Cardiac muscle cell (in vitro differentiated cells and primary cell): ENCODE measurements around the gene LANCL2. TPM values are rescaled to one million over a fixed set of nuclear protein-coding genes. Genes with fewer than 3 reads are reported as not detected.
"Not testable (repeated sequence)": the region's sequence is repeated elsewhere in the genome, so short reads cannot be mapped to it uniquely, and the experiment has no call there.

Experiments
- DNase-seq, 2 donors: peaks; one replicate each; pipeline versions ENCODE4 v3.0.0 to v3.0.0-alpha.2; 2010 to 2017; ENCODE audit warnings: low read depth in 1 of 2, low spot score in 1 of 2
- H3K27ac ChIP-seq: fragments of 200-600 bp; sonication (generic); 2 replicates; pipeline ENCODE4 v1.5.1; 2016
- H3K27me3 ChIP-seq: fragments of 200-600 bp; sonication (generic); 2 replicates; pipeline ENCODE4 v1.6.0; 2016; ENCODE audit warnings: control low read depth
- H3K36me3 ChIP-seq: fragments of 200-600 bp; sonication (generic); 2 replicates; pipeline ENCODE4 v1.5.1; 2016; ENCODE audit warnings: control low read depth
- H3K4me1 ChIP-seq: fragments of 200-600 bp; sonication (generic); 2 replicates; pipeline ENCODE4 v1.8.1; 2017; ENCODE audit warnings: low read depth, mild to moderate bottlenecking, mixed run types
- H3K4me3 ChIP-seq: fragments of 200-600 bp; sonication (generic); 2 replicates; pipeline ENCODE4 v1.5.1; 2016; ENCODE audit warnings: mild to moderate bottlenecking
- H3K9me3 ChIP-seq: fragments of 200-600 bp; sonication (generic); 2 replicates; pipeline ENCODE4 v1.5.1; 2017; ENCODE audit warnings: low read depth, mild to moderate bottlenecking, control low read depth
- CTCF ChIP-seq: IDR thresholded peaks from 2 replicates; pipeline ENCODE4 v1.5.1; 2012; ENCODE audit warnings: low read depth, mild to moderate bottlenecking, low read length
- polyA plus RNA-seq: library from polyadenylated mRNA; unstranded; fragments of >200 nt; fragmentation: Nextera tagmentation; extraction: Ambion mirVana; gene quantifications from 2 replicates; pipeline ENCODE4 v1.2.1, GENCODE V29; 2016
- total RNA-seq: library from RNA; depleted of rRNA; stranded (reverse); fragments of >200 nt; gene quantifications from 2 replicates; pipeline ENCODE4 v1.2.3, GENCODE V29; 2016

Gene LANCL2
- total and polyA plus RNA-seq, 2 experiments from 2014 or later, result 13.8 to 18.8 TPM

GRCh38 chr7:55350281-55350680 lies 14.9 kb upstream of the LANCL2 start:
- H3K4me3 ChIP-seq, result no peak overlapping the region
- no peaks in the 10 kb centered on the region for H3K9me3 ChIP-seq
- no peaks in the 10 kb centered on the region for H3K27me3 ChIP-seq
- no peak for DNase-seq
- H3K4me1 ChIP-seq, result no peaks in the 10 kb centered on the region
- H3K27ac ChIP-seq, result no peak overlapping the region
- no peaks in the 10 kb centered on the region for H3K36me3 ChIP-seq
- no peak for TF ChIP-seq CTCF

GRCh38 chr7:55351263-55351662 lies 13.9 kb upstream of the LANCL2 start:
- H3K9me3 ChIP-seq, result no peaks in the 10 kb centered on the region
- no peaks in the 10 kb centered on the region for H3K4me1 ChIP-seq
- H3K4me3 ChIP-seq, result no peak overlapping the region
- TF ChIP-seq CTCF, result no peak
- no peak overlapping the region for H3K27ac ChIP-seq
- no peaks in the 10 kb centered on the region for H3K27me3 ChIP-seq
- DNase-seq, result no peak
- no peaks in the 10 kb centered on the region for H3K36me3 ChIP-seq

GRCh38 chr7:55352947-55353273 lies 12.2 kb upstream of the LANCL2 start:
- not testable (repeated sequence) for H3K9me3 ChIP-seq, DNase-seq, H3K4me3 ChIP-seq, H3K27me3 ChIP-seq, H3K36me3 ChIP-seq, H3K4me1 ChIP-seq, H3K27ac ChIP-seq

- Histone ChIP-seq H3K27me3 (no peaks in the 10 kb centered on the region), H3K36me3 (no peaks in the 10 kb centered on the region), H3K9me3 (no peaks in the 10 kb centered on the region), H3K4me1 (no peaks in the 10 kb centered on the region), H3K27ac (no peak overlapping the region), H3K4me3 (no peak overlapping the region)
- DNase-seq, result peak in 1 of 2 donors; percentile 13
- TF ChIP-seq CTCF, result no peak
Measured at GRCh38 chr7:55360486-55360885, 4.7 kb upstream of the LANCL2 start.

GRCh38 chr7:55361560-55361959 lies 3.6 kb upstream of the LANCL2 start:
- Histone ChIP-seq H3K27ac (no peak overlapping the region), H3K4me3 (no peak overlapping the region), H3K36me3 (no peaks in the 10 kb centered on the region), H3K27me3 (no peaks in the 10 kb centered on the region), H3K4me1 (no peaks in the 10 kb centered on the region), H3K9me3 (no peaks in the 10 kb centered on the region)
- DNase-seq, result no peak
- TF ChIP-seq CTCF, result no peak

- no peak for TF ChIP-seq CTCF
- H3K4me1 ChIP-seq, result peaks cover 9% of the 10 kb centered on the region
- no peaks in the 10 kb centered on the region for H3K27me3 ChIP-seq
- no peaks in the 10 kb centered on the region for H3K36me3 ChIP-seq
- no peaks in the 10 kb centered on the region for H3K9me3 ChIP-seq
- DNase-seq, result no peak
- H3K4me3 ChIP-seq, result no peak overlapping the region
- H3K27ac ChIP-seq, result no peak overlapping the region
Measured at GRCh38 chr7:55362927-55363326, 2.2 kb upstream of the LANCL2 start.
